SH-SY5Y (cell line): ENCODE results near the gene TAF10.

ENCODE experiments used
- GATA2 ChIP-seq: IDR thresholded peaks from 2 replicates; pipeline ENCODE4 v1.6.1; 2011; ENCODE audit warnings: mild to moderate bottlenecking, low read depth, low read length
- GATA3 ChIP-seq: IDR thresholded peaks from 2 replicates; pipeline ENCODE4 v1.6.1; 2011; ENCODE audit warnings: low read depth, mild to moderate bottlenecking, low read length, moderate library complexity

The TAF10 gene

GRCh38 chr11:6612213-6613041 is at the start of gene TAF10:
Gene TAF10 (minus strand): TSS chr11:6612216. CDS start chr11:6612189, 27 bp downstream.
- TF ChIP-seq GATA2 (no peak), GATA3 (no peak)

- TF ChIP-seq GATA3 = no peak
- TF ChIP-seq GATA2 = no peak
These were observed 48.7 kb upstream of the TAF10 start for GRCh38 chr11:6660712-6661111.

- no peak for TF ChIP-seq GATA2
These were observed 46.6 kb upstream of the TAF10 start for GRCh38 chr11:6658647-6659046.

- TF ChIP-seq GATA3 = no peak
- no peak for TF ChIP-seq GATA2
These were observed 45.3 kb upstream of the TAF10 start for GRCh38 chr11:6657346-6657745.

GRCh38 chr11:6656936-6657335 is 44.9 kb upstream of the TAF10 start:
- TF ChIP-seq GATA3 (no peak), GATA2 (no peak)

GRCh38 chr11:6656584-6656915 is 44.5 kb upstream of the TAF10 start:
- TF ChIP-seq GATA2 (no peak), GATA3 (no peak)

GRCh38 chr11:6655790-6656583 is 44.0 kb upstream of the TAF10 start, which contains the start of gene DCHS1:
Gene DCHS1 (minus strand): TSS chr11:6655809. CDS start chr11:6641613, 14,196 bp downstream.
- TF ChIP-seq GATA2 (no peak), GATA3 (no peak)

- TF ChIP-seq GATA2 (no peak), GATA3 (no peak)
These were observed 43.2 kb upstream of the TAF10 start for GRCh38 chr11:6655020-6655789.

- TF ChIP-seq GATA2 (no peak), GATA3 (no peak)
These were observed 42.4 kb upstream of the TAF10 start for GRCh38 chr11:6654281-6655019.

- TF ChIP-seq GATA2 = no peak
- no peak for TF ChIP-seq GATA3
These were observed 41.6 kb upstream of the TAF10 start for GRCh38 chr11:6653656-6654055.

- TF ChIP-seq GATA2 (no peak), GATA3 (no peak)
These were observed 41.1 kb upstream of the TAF10 start for GRCh38 chr11:6653097-6653496.

- no peak for TF ChIP-seq GATA3
- TF ChIP-seq GATA2 = no peak
These were observed 40.2 kb upstream of the TAF10 start for GRCh38 chr11:6652182-6652581.

GRCh38 chr11:6650980-6651379 is 39.0 kb upstream of the TAF10 start:
- TF ChIP-seq GATA3 (no peak), GATA2 (no peak)

GRCh38 chr11:6650104-6650503 is 38.1 kb upstream of the TAF10 start:
- TF ChIP-seq GATA3 (no peak), GATA2 (no peak)

- TF ChIP-seq GATA3 (no peak), GATA2 (no peak)
These were observed 36.5 kb upstream of the TAF10 start for GRCh38 chr11:6648501-6648900.

- TF ChIP-seq GATA3 = no peak
- no peak for TF ChIP-seq GATA2
These were observed 35.8 kb upstream of the TAF10 start for GRCh38 chr11:6647836-6648235.
